Stimulated activated CD8-positive, alpha-beta memory T cell treated with anti-CD3 and anti-CD28 coated beads, Interleukin-4, amount 100 ng/mL, for 24 hours (primary cell): ENCODE measurements around the gene RRAGA.
"Not testable (repeated sequence)": the region's sequence is repeated elsewhere in the genome, so short reads cannot be mapped to it uniquely, and the experiment has no call there.

Source experiments
- DNase-seq: peaks from one replicate; pipeline ENCODE4 v3.0.0-alpha.2; 2020; ENCODE audit warnings: low read depth

The RRAGA gene

GRCh38 chr9:19085295-19085694 is 36.1 kb downstream of the RRAGA start:
- no peak for DNase-seq

- no peak for DNase-seq
These were observed 38.1 kb downstream of the RRAGA start for GRCh38 chr9:19087106-19088000.

GRCh38 chr9:19097431-19097830 is 48.2 kb downstream of the RRAGA start:
- not testable (repeated sequence) for DNase-seq
